HepG2 (cell line): ENCODE data around the gene C6orf15. TPM values are rescaled to one million over a fixed set of nuclear protein-coding genes. Genes with fewer than 3 reads are reported as not detected.

Source experiments
- BHLHE40 ChIP-seq: IDR thresholded peaks from 2 replicates; pipeline ENCODE4 v1.6.1; 2011; ENCODE audit warnings: low read length, improper control_type of control experiment
- GLI4 ChIP-seq: sonication (generic); formaldehyde crosslinking; IDR thresholded peaks from 2 replicates; pipeline ENCODE4 v1.5.1; 2020; ENCODE audit warnings: missing genetic modification reagents, mild to moderate bottlenecking, moderate library complexity, borderline replicate concordance
- IRX3 ChIP-seq: sonication (generic); formaldehyde crosslinking; IDR thresholded peaks from 2 replicates; pipeline ENCODE4 v1.8.1; 2023; ENCODE audit warnings: mild to moderate bottlenecking, low read depth, missing genetic modification reagents, borderline replicate concordance
- POLR2A ChIP-seq, 2 experiments: IDR thresholded peaks; 2 replicates each; pipeline ENCODE4 v1.6.1; 2011; ENCODE audit warnings: low read depth in 2 of 2, low read length in 2 of 2, mild to moderate bottlenecking in 1 of 2, moderate library complexity in 1 of 2; ENCODE audit not compliant: insufficient read depth in 1 of 2
- POLR2AphosphoS5 ChIP-seq: IDR thresholded peaks from 2 replicates; pipeline ENCODE4 v1.6.1; 2012; ENCODE audit warnings: low read depth, low read length
- RORA ChIP-seq: sonication (generic); formaldehyde crosslinking; IDR thresholded peaks from 2 replicates; pipeline ENCODE4 v1.5.0; 2020; ENCODE audit warnings: mild to moderate bottlenecking, missing genetic modification reagents, moderate library complexity
- SP2 ChIP-seq: sonication (generic); formaldehyde crosslinking; IDR thresholded peaks from 2 replicates; pipeline ENCODE4 v1.5.1; 2020; ENCODE audit warnings: mild to moderate bottlenecking, missing genetic modification reagents
- YY1 ChIP-seq: IDR thresholded peaks from 2 replicates; pipeline ENCODE4 v1.6.1; 2011; ENCODE audit warnings: low read length, low read depth, moderate library complexity, mild to moderate bottlenecking; ENCODE audit not compliant: insufficient read depth, insufficient replicate concordance
- ZNF136 ChIP-seq: sonication (generic); formaldehyde crosslinking; IDR thresholded peaks from 2 replicates; pipeline ENCODE4 v1.8.1; 2022; ENCODE audit warnings: low read depth, mild to moderate bottlenecking, moderate library complexity, missing genetic modification reagents
- ZNF207 ChIP-seq: fragments of 450-650 bp; IDR thresholded peaks from 2 replicates; pipeline ENCODE4 v1.6.1; 2016; ENCODE audit warnings: antibody characterized with exemption, borderline replicate concordance
- ZNF484 ChIP-seq: sonication (generic); formaldehyde crosslinking; IDR thresholded peaks from 2 replicates; pipeline ENCODE4 v1.5.1; 2020; ENCODE audit warnings: mild to moderate bottlenecking, low read depth, missing genetic modification reagents, borderline replicate concordance
- ZNF777 ChIP-seq: sonication (generic); formaldehyde crosslinking; IDR thresholded peaks from 2 replicates; pipeline ENCODE4 v1.4.0; 2020; ENCODE audit warnings: missing genetic modification reagents
- ZNF816 ChIP-seq: sonication (generic); formaldehyde crosslinking; IDR thresholded peaks from 2 replicates; pipeline ENCODE4 v1.8.0; 2022; ENCODE audit warnings: missing genetic modification reagents, mild to moderate bottlenecking, borderline replicate concordance
- ZNF83 ChIP-seq: sonication (generic); formaldehyde crosslinking; IDR thresholded peaks from 2 replicates; pipeline ENCODE4 v1.4.0; 2020; ENCODE audit warnings: missing genetic modification reagents, mild to moderate bottlenecking, borderline replicate concordance
- ZNF878 ChIP-seq: sonication (generic); formaldehyde crosslinking; IDR thresholded peaks from 2 replicates; pipeline ENCODE4 v1.8.1; 2023; ENCODE audit warnings: mild to moderate bottlenecking, missing genetic modification reagents, moderate library complexity
- polyA plus RNA-seq, 8 experiments: library from polyadenylated mRNA; depleted of rRNA in 3 of 8; stranded (reverse) in 7 of 8; unstranded in 1 of 8; fragments of >200 nt; fragmentation: Illumina TruSeq in 4 of 8; extraction: Trizol in 4 of 8; gene quantifications; 2 replicates each; pipeline versions ENCODE4 v1.2.1 to v1.2.3, GENCODE V29; 2011 to 2016; ENCODE audit warnings: low read depth in 4 of 8, missing spikeins in 1 of 8, mixed read lengths in 1 of 8; ENCODE audit not compliant: insufficient read depth in 1 of 8
- total RNA-seq, 5 experiments: library from RNA; depleted of rRNA; stranded (reverse); fragments of >200 nt; fragmentation: Illumina TruSeq; extraction: Trizol; gene quantifications; 2 replicates each; pipeline ENCODE4 v1.2.3, GENCODE V29; 2016; ENCODE audit warnings: low read depth in 1 of 5
- TF ChIP-seq, protein P1 (sequence below): sonication (generic); formaldehyde crosslinking; IDR thresholded peaks from 2 replicates; pipeline ENCODE4 v1.4.0; 2020; ENCODE audit warnings: missing genetic modification reagents
- TF ChIP-seq, protein P2 (sequence below): sonication (generic); formaldehyde crosslinking; IDR thresholded peaks from 2 replicates; pipeline ENCODE4 v1.4.0; 2020; ENCODE audit warnings: missing genetic modification reagents
- TF ChIP-seq, protein P3 (sequence below): sonication (generic); formaldehyde crosslinking; IDR thresholded peaks from 2 replicates; pipeline ENCODE4 v1.5.0; 2020; ENCODE audit warnings: missing genetic modification reagents
- TF ChIP-seq, protein P4 (sequence below): sonication (generic); formaldehyde crosslinking; IDR thresholded peaks from 2 replicates; pipeline ENCODE4 v1.8.0; 2022; ENCODE audit warnings: mild to moderate bottlenecking, missing genetic modification reagents, moderate library complexity
- TF ChIP-seq, protein P5 (sequence below): sonication (generic); formaldehyde crosslinking; IDR thresholded peaks from 2 replicates; pipeline ENCODE4 v1.8.1; 2023; ENCODE audit warnings: missing genetic modification reagents, inconsistent platforms, borderline replicate concordance
- TF ChIP-seq, protein P6 (sequence below): sonication (generic); formaldehyde crosslinking; IDR thresholded peaks from 2 replicates; pipeline ENCODE4 v1.8.0; 2022; ENCODE audit warnings: missing genetic modification reagents, low read depth, mild to moderate bottlenecking, borderline replicate concordance

Gene C6orf15
- total and polyA plus RNA-seq, 2 of the 13 experiments (the other 11 are each of a cell fraction or from before 2014, with no cell fraction given): not detected

DNA sequence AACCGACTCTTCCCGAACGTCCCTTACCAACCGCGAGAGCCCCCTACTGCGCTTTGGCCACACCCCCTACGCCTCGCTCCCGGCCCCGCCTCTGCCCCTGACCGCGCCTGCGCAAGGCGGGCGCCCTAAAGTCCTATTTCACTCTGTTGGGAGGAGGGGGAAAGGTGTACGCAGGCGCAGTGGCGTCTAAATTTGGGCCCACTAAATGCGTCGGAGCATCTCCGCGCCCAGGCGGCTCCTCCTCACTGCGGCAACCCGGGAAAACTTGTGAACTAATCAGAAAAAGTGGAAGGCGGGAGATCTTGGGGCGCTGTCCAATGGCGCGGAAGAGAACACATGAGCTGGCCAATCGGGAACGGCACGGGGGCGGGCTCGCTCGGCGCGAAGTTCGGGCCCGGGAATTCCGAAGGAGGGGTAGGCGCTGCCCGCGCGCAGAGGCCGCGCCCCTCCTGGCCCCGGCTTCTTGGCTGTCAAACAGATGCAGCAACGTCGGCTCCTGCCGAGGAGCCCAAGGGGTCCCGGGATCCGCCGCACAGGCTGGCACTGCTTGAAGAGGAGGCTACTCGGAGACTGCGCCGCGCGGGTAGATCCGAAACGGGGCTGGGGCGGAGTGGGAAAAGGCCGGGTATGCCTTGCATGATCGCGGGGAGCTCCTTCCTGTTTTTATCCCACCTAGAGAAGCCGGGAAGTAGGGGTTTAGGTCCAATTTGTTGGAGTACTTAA lies 45.9 kb upstream of the C6orf15 start, which contains the start of gene TCF19 (continued):
- TF ChIP-seq, protein P1, sequence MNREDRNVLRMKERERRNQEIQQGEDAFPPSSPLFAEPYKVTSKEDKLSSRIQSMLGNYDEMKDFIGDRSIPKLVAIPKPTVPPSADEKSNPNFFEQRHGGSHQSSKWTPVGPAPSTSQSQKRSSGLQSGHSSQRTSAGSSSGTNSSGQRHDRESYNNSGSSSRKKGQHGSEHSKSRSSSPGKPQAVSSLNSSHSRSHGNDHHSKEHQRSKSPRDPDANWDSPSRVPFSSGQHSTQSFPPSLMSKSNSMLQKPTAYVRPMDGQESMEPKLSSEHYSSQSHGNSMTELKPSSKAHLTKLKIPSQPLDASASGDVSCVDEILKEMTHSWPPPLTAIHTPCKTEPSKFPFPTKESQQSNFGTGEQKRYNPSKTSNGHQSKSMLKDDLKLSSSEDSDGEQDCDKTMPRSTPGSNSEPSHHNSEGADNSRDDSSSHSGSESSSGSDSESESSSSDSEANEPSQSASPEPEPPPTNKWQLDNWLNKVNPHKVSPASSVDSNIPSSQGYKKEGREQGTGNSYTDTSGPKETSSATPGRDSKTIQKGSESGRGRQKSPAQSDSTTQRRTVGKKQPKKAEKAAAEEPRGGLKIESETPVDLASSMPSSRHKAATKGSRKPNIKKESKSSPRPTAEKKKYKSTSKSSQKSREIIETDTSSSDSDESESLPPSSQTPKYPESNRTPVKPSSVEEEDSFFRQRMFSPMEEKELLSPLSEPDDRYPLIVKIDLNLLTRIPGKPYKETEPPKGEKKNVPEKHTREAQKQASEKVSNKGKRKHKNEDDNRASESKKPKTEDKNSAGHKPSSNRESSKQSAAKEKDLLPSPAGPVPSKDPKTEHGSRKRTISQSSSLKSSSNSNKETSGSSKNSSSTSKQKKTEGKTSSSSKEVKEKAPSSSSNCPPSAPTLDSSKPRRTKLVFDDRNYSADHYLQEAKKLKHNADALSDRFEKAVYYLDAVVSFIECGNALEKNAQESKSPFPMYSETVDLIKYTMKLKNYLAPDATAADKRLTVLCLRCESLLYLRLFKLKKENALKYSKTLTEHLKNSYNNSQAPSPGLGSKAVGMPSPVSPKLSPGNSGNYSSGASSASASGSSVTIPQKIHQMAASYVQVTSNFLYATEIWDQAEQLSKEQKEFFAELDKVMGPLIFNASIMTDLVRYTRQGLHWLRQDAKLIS: no peak
- TF ChIP-seq, protein P2, sequence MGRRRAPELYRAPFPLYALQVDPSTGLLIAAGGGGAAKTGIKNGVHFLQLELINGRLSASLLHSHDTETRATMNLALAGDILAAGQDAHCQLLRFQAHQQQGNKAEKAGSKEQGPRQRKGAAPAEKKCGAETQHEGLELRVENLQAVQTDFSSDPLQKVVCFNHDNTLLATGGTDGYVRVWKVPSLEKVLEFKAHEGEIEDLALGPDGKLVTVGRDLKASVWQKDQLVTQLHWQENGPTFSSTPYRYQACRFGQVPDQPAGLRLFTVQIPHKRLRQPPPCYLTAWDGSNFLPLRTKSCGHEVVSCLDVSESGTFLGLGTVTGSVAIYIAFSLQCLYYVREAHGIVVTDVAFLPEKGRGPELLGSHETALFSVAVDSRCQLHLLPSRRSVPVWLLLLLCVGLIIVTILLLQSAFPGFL (CRISPR knock-in tag): no peak
- TF ChIP-seq BHLHE40 (peak; percentile 81; the same call in 1 of the 2 replicates), POLR2A (IDR thresholded peaks at IDR 0.05; ENCODE audit: insufficient read depth in 1 of 2, low read depth in 2 of 2, low read length in 2 of 2) (peak in 1 of 2 experiments; percentile 58; a peak in 1 of 4 replicates), ZNF136 (CRISPR knock-in tag) (peak; percentile 87), ZNF207 (no peak), ZNF777 (CRISPR knock-in tag) (no peak), ZNF816 (CRISPR knock-in tag) (peak; percentile 86; the same call in 1 of the 2 replicates), IRX3 (CRISPR knock-in tag) (peak; percentile 95), SP2 (peak; percentile 99), YY1 (no peak), ZNF878 (CRISPR knock-in tag) (peak; percentile 99), RORA (no peak), ZNF484 (no peak), ZNF83 (CRISPR knock-in tag) (peak; percentile 2; the same call in 1 of the 2 replicates), POLR2AphosphoS5 (peak; percentile 85), GLI4 (CRISPR knock-in tag) (peak; percentile 82; the same call in 1 of the 2 replicates)
- TF ChIP-seq, protein P3, sequence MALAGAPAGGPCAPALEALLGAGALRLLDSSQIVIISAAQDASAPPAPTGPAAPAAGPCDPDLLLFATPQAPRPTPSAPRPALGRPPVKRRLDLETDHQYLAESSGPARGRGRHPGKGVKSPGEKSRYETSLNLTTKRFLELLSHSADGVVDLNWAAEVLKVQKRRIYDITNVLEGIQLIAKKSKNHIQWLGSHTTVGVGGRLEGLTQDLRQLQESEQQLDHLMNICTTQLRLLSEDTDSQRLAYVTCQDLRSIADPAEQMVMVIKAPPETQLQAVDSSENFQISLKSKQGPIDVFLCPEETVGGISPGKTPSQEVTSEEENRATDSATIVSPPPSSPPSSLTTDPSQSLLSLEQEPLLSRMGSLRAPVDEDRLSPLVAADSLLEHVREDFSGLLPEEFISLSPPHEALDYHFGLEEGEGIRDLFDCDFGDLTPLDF (CRISPR knock-in tag): peak; percentile 100
- TF ChIP-seq, protein P4, sequence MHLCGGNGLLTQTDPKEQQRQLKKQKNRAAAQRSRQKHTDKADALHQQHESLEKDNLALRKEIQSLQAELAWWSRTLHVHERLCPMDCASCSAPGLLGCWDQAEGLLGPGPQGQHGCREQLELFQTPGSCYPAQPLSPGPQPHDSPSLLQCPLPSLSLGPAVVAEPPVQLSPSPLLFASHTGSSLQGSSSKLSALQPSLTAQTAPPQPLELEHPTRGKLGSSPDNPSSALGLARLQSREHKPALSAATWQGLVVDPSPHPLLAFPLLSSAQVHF (CRISPR knock-in tag): peak; percentile 49
- TF ChIP-seq, protein P5, sequence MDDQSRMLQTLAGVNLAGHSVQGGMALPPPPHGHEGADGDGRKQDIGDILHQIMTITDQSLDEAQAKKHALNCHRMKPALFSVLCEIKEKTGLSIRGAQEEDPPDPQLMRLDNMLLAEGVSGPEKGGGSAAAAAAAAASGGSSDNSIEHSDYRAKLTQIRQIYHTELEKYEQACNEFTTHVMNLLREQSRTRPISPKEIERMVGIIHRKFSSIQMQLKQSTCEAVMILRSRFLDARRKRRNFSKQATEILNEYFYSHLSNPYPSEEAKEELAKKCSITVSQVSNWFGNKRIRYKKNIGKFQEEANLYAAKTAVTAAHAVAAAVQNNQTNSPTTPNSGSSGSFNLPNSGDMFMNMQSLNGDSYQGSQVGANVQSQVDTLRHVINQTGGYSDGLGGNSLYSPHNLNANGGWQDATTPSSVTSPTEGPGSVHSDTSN (CRISPR knock-in tag): no peak
- TF ChIP-seq, protein P6, sequence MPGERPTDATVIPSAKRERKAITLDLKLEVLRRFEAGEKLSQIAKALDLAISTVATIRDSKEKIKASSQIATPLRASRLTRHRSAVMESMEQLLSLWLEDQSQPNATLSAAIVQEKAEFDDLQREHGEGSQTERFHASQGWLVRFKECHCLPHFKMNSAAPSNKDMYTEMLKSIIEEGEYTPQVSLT: peak; percentile 34; the same call in 1 of the 2 replicates
